Stimulated activated effector memory CD8-positive, alpha-beta T cell treated with anti-CD3 and anti-CD28 coated beads, Interleukin-12 subunit alpha, Interleukin-12 subunit beta, amount 100 ng/mL, for 72 hours (primary cell): ENCODE measurements around the gene CSTF1.
A peak's percentile ranks its signal among the peaks of the same experiment; 100 is the strongest.

ENCODE experiments used
- ATAC-seq: fragments of 150-1000 bp; cut with Tn5 transposase; 2 replicates; pipeline ENCODE4 v1.10.0; 2021
- DNase-seq, 2 donors: peaks; one replicate each; pipeline ENCODE4 v3.0.0; 2021 to 2022; ENCODE audit warnings: low spot score in 2 of 2
- H3K27ac Mint-ChIP-seq: one replicate; pipeline ENCODE4 v1.8.0; 2022; ENCODE audit warnings: mild to moderate bottlenecking, mixed read lengths
- H3K36me3 Mint-ChIP-seq: one replicate; pipeline ENCODE4 v1.8.0; 2022; ENCODE audit warnings: mild to moderate bottlenecking, mixed read lengths
- H3K4me1 Mint-ChIP-seq: one replicate; pipeline ENCODE4 v1.8.0; 2022; ENCODE audit warnings: mixed read lengths
- H3K4me3 Mint-ChIP-seq: one replicate; pipeline ENCODE4 v1.8.0; 2022; ENCODE audit warnings: mild to moderate bottlenecking, mixed read lengths
- H3K9me3 Mint-ChIP-seq: one replicate; pipeline ENCODE4 v1.8.0; 2022; ENCODE audit warnings: mixed read lengths

CSTF1 gene

GRCh38 chr20:56392132-56392880 lies at the start of gene CSTF1, which contains the start of gene AURKA:
CSTF1 (plus strand) TSS chr20:56392645; CDS start chr20:56395553, 2,908 bp downstream.
AURKA (minus strand) TSS chr20:56392215; CDS start chr20:56388197, 4,018 bp downstream.
- no peak within 1 kb of the TSS for H3K27ac Mint-ChIP-seq
- H3K9me3 Mint-ChIP-seq = no peaks in the 10 kb centered on the region
- H3K36me3 Mint-ChIP-seq = peaks cover 42% of the 10 kb centered on the region
- peaks cover 43% of the 10 kb centered on the region for H3K4me1 Mint-ChIP-seq
- no peak within 1 kb of the TSS for H3K4me3 Mint-ChIP-seq
- ATAC-seq (peak; percentile 95), DNase-seq (peak; percentile 93 to 99)

- ATAC-seq (no peak), DNase-seq (no peak)
- H3K36me3 Mint-ChIP-seq = no peaks in the 10 kb centered on the region
- peaks cover 11% of the 10 kb centered on the region for H3K4me1 Mint-ChIP-seq
- H3K9me3 Mint-ChIP-seq = no peaks in the 10 kb centered on the region
- no peak overlapping the region for H3K4me3 Mint-ChIP-seq
- H3K27ac Mint-ChIP-seq = no peak overlapping the region
Measured at GRCh38 chr20:56342783-56343182, 49.7 kb upstream of the CSTF1 start.

GRCh38 chr20:56343861-56344381 lies 48.5 kb upstream of the CSTF1 start:
- ATAC-seq (peak; percentile 67), DNase-seq (peak; percentile 17 to 65)
- no peak overlapping the region for H3K4me3 Mint-ChIP-seq
- no peaks in the 10 kb centered on the region for H3K9me3 Mint-ChIP-seq
- H3K36me3 Mint-ChIP-seq = no peaks in the 10 kb centered on the region
- no peak overlapping the region for H3K27ac Mint-ChIP-seq
- peaks cover 11% of the 10 kb centered on the region for H3K4me1 Mint-ChIP-seq

- DNase-seq (no peak), ATAC-seq (no peak)
- H3K9me3 Mint-ChIP-seq = no peaks in the 10 kb centered on the region
- no peak overlapping the region for H3K27ac Mint-ChIP-seq
- no peak overlapping the region for H3K4me3 Mint-ChIP-seq
- H3K4me1 Mint-ChIP-seq = peaks cover 11% of the 10 kb centered on the region
- H3K36me3 Mint-ChIP-seq = no peaks in the 10 kb centered on the region
Measured at GRCh38 chr20:56345911-56346310, 46.5 kb upstream of the CSTF1 start.

- no peaks in the 10 kb centered on the region for H3K36me3 Mint-ChIP-seq
- DNase-seq = no peak
- no peaks in the 10 kb centered on the region for H3K9me3 Mint-ChIP-seq
- H3K4me1 Mint-ChIP-seq = peaks cover 11% of the 10 kb centered on the region
- H3K27ac Mint-ChIP-seq = no peak overlapping the region
- no peak overlapping the region for H3K4me3 Mint-ChIP-seq
- ATAC-seq = no peak
Measured at GRCh38 chr20:56347628-56348304, 44.7 kb upstream of the CSTF1 start.

- Mint-ChIP-seq H3K4me1 (peaks cover 11% of the 10 kb centered on the region), H3K27ac (no peak overlapping the region), H3K36me3 (no peaks in the 10 kb centered on the region), H3K9me3 (no peaks in the 10 kb centered on the region), H3K4me3 (no peak overlapping the region)
- ATAC-seq (no peak), DNase-seq (no peak)
Measured at GRCh38 chr20:56348305-56348693, 44.1 kb upstream of the CSTF1 start.

GRCh38 chr20:56348746-56349145 lies 43.7 kb upstream of the CSTF1 start:
- H3K36me3 Mint-ChIP-seq = no peaks in the 10 kb centered on the region
- ATAC-seq (no peak), DNase-seq (no peak)
- no peak overlapping the region for H3K27ac Mint-ChIP-seq
- peaks cover 6% of the 10 kb centered on the region for H3K4me1 Mint-ChIP-seq
- H3K4me3 Mint-ChIP-seq = no peak overlapping the region
- H3K9me3 Mint-ChIP-seq = no peaks in the 10 kb centered on the region

GRCh38 chr20:56350842-56351241 lies 41.6 kb upstream of the CSTF1 start:
- Mint-ChIP-seq H3K9me3 (no peaks in the 10 kb centered on the region), H3K4me1 (no peaks in the 10 kb centered on the region), H3K36me3 (no peaks in the 10 kb centered on the region), H3K27ac (no peak overlapping the region), H3K4me3 (no peak overlapping the region)
- ATAC-seq (peak; percentile 69), DNase-seq (no peak)

- ATAC-seq = no peak
- DNase-seq = no peak
- H3K4me3 Mint-ChIP-seq = no peak overlapping the region
- no peaks in the 10 kb centered on the region for H3K9me3 Mint-ChIP-seq
- H3K36me3 Mint-ChIP-seq = no peaks in the 10 kb centered on the region
- no peak overlapping the region for H3K27ac Mint-ChIP-seq
- no peaks in the 10 kb centered on the region for H3K4me1 Mint-ChIP-seq
Measured at GRCh38 chr20:56352345-56353055, 39.9 kb upstream of the CSTF1 start.

- no peaks in the 10 kb centered on the region for H3K4me1 Mint-ChIP-seq
Measured at GRCh38 chr20:56353356-56353755, 39.1 kb upstream of the CSTF1 start.

GRCh38 chr20:56358070-56358469 lies 34.4 kb upstream of the CSTF1 start:
- Mint-ChIP-seq H3K27ac (no peak overlapping the region), H3K4me3 (peak overlapping the region; percentile 76), H3K9me3 (no peaks in the 10 kb centered on the region), H3K4me1 (peaks cover 8% of the 10 kb centered on the region), H3K36me3 (no peaks in the 10 kb centered on the region)
- DNase-seq (no peak), ATAC-seq (no peak)

More at GRCh38 chr20:56353356-56353755, 39.1 kb upstream of the CSTF1 start:
- H3K27ac Mint-ChIP-seq = no peak overlapping the region
- no peak overlapping the region for H3K4me3 Mint-ChIP-seq
- no peaks in the 10 kb centered on the region for H3K36me3 Mint-ChIP-seq
- no peak for ATAC-seq
- no peaks in the 10 kb centered on the region for H3K9me3 Mint-ChIP-seq
- no peak for DNase-seq

GRCh38 chr20:56358600-56359211 lies 33.7 kb upstream of the CSTF1 start, which contains the start of gene FAM210B:
FAM210B (plus strand) TSS chr20:56358974; CDS start chr20:56359006, 32 bp downstream.
- peak within 1 kb of the TSS; percentile 76 for H3K4me3 Mint-ChIP-seq
- no peaks in the 10 kb centered on the region for H3K36me3 Mint-ChIP-seq
- no peak within 1 kb of the TSS for H3K27ac Mint-ChIP-seq
- H3K4me1 Mint-ChIP-seq = peaks cover 8% of the 10 kb centered on the region
- DNase-seq (peak; percentile 65 to 83), ATAC-seq (peak; percentile 98)
- H3K9me3 Mint-ChIP-seq = no peaks in the 10 kb centered on the region

- DNase-seq = peak in 1 of 2 donors; percentile 51
- no peak overlapping the region for H3K27ac Mint-ChIP-seq
- peaks cover 8% of the 10 kb centered on the region for H3K4me1 Mint-ChIP-seq
- H3K4me3 Mint-ChIP-seq = peak overlapping the region; percentile 76
- ATAC-seq = peak; percentile 44
- no peaks in the 10 kb centered on the region for H3K9me3 Mint-ChIP-seq
- no peaks in the 10 kb centered on the region for H3K36me3 Mint-ChIP-seq
Measured at GRCh38 chr20:56359212-56360132, 33.0 kb upstream of the CSTF1 start.
